SK-N-SH (cell line): ENCODE results near the gene MAMSTR.

Experiments used
- GATA2 ChIP-seq: sonication (generic); formaldehyde crosslinking; IDR thresholded peaks from 2 replicates; pipeline ENCODE4 v1.5.0; 2020; ENCODE audit warnings: mild to moderate bottlenecking, missing genetic modification reagents
- TF ChIP-seq, protein P1 (sequence below): fragments of 200-600 bp; sonication (generic); IDR thresholded peaks from 2 replicates; pipeline ENCODE4 v1.6.1; 2017; ENCODE audit warnings: antibody characterized with exemption, mild to moderate bottlenecking, moderate library complexity

DNA sequence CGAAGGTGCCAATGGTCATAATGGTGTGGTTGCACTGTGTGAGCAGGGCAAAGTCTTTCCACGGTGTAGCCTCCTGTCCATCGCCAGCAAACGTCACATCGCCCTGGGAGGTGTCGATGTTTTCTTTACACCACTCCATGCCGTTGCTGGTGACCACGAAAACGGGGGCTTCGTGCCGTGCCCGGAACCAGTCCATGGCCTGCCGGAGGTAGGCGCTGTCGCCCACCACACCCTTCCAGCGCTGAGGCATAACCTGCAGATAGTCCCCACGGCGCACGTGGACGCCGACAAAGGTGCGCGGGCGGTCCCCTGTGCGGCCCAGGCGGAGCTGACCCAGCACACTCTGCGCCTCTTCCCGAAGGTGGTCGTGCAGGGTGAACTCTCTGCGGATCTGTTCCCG lies 30.8 kb upstream of the MAMSTR start:
- TF ChIP-seq, protein P1, sequence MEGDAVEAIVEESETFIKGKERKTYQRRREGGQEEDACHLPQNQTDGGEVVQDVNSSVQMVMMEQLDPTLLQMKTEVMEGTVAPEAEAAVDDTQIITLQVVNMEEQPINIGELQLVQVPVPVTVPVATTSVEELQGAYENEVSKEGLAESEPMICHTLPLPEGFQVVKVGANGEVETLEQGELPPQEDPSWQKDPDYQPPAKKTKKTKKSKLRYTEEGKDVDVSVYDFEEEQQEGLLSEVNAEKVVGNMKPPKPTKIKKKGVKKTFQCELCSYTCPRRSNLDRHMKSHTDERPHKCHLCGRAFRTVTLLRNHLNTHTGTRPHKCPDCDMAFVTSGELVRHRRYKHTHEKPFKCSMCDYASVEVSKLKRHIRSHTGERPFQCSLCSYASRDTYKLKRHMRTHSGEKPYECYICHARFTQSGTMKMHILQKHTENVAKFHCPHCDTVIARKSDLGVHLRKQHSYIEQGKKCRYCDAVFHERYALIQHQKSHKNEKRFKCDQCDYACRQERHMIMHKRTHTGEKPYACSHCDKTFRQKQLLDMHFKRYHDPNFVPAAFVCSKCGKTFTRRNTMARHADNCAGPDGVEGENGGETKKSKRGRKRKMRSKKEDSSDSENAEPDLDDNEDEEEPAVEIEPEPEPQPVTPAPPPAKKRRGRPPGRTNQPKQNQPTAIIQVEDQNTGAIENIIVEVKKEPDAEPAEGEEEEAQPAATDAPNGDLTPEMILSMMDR: no peak
- no peak for TF ChIP-seq GATA2 (CRISPR knock-in tag)
